WTC11 (cell line): Measurements from ENCODE around the gene INO80D. TPM values are rescaled to one million over a fixed set of nuclear protein-coding genes. Genes with fewer than 3 reads are reported as not detected.

Experiments used
- ATAC-seq: fragments of 200-7000 bp; cut with Tn5 transposase; 2 replicates; pipeline ENCODE4 v1.10.0; 2021; ENCODE audit warnings: mild to moderate bottlenecking, moderate library complexity
- CTCF ChIA-PET: fragments of 300-600 bp; sonication (Branson Sonifier 250); formaldehyde crosslinking; loops from one replicate; lab custom pipeline; 2021; ENCODE audit warnings: antibody characterized with exemption; lab: Charles Lee
- POLR2A ChIA-PET: fragments of 350-600 bp; sonication (Branson Sonifier 250); formaldehyde crosslinking; loops from one replicate; lab custom pipeline; 2021; ENCODE audit warnings: antibody characterized with exemption; lab: Charles Lee
- DNase-seq: peaks from one replicate; pipeline ENCODE4 v3.0.0; 2021; ENCODE audit warnings: low spot score
- H3K27ac Mint-ChIP-seq: 2 replicates; pipeline ENCODE4 v1.8.0; 2021; ENCODE audit warnings: mixed read lengths
- H3K27me3 Mint-ChIP-seq: 2 replicates; pipeline ENCODE4 v1.8.0; 2021; ENCODE audit warnings: low read depth, mild to moderate bottlenecking, moderate library complexity, mixed read lengths
- H3K36me3 Mint-ChIP-seq: 2 replicates; pipeline ENCODE4 v1.8.0; 2021; ENCODE audit warnings: mixed read lengths
- H3K4me1 Mint-ChIP-seq: 2 replicates; pipeline ENCODE4 v1.8.0; 2022; ENCODE audit warnings: mixed read lengths
- H3K4me3 Mint-ChIP-seq: 2 replicates; pipeline ENCODE4 v1.8.0; 2021; ENCODE audit warnings: mild to moderate bottlenecking, moderate library complexity, mixed read lengths
- H3K9me3 Mint-ChIP-seq: 2 replicates; pipeline ENCODE4 v1.8.0; 2021; ENCODE audit warnings: mixed read lengths
- ATF1 ChIP-seq: sonication (generic); formaldehyde crosslinking; IDR thresholded peaks from 2 replicates; pipeline ENCODE4 v1.8.1; 2023; ENCODE audit warnings: mild to moderate bottlenecking, moderate library complexity, missing genetic modification reagents
- ELF4 ChIP-seq: sonication (generic); formaldehyde crosslinking; IDR thresholded peaks from 2 replicates; pipeline ENCODE4 v1.8.1; 2022; ENCODE audit warnings: low read depth, mild to moderate bottlenecking, moderate library complexity, missing genetic modification reagents
- EMX1 ChIP-seq: fragments of 250-450 bp; sonication (Bioruptor Pico); IDR thresholded peaks from 2 replicates; pipeline ENCODE4 v1.8.0; 2021; ENCODE audit warnings: mild to moderate bottlenecking
- ESRRA ChIP-seq: sonication (generic); formaldehyde crosslinking; IDR thresholded peaks from 2 replicates; pipeline ENCODE4 v1.8.1; 2022; ENCODE audit warnings: mild to moderate bottlenecking, missing genetic modification reagents, borderline replicate concordance
- IRF2 ChIP-seq: sonication (generic); formaldehyde crosslinking; IDR thresholded peaks from 2 replicates; pipeline ENCODE4 v1.8.0; 2022; ENCODE audit warnings: low read depth, missing genetic modification reagents, borderline replicate concordance
- JAZF1 ChIP-seq: fragments of 250-450 bp; sonication (Bioruptor Pico); IDR thresholded peaks from 2 replicates; pipeline ENCODE4 v1.9.0; 2021; ENCODE audit warnings: moderate library complexity, mild to moderate bottlenecking, inconsistent platforms
- JUN ChIP-seq: sonication (generic); formaldehyde crosslinking; IDR thresholded peaks from 2 replicates; pipeline ENCODE4 v1.8.0; 2023; ENCODE audit warnings: mild to moderate bottlenecking, missing genetic modification reagents
- MLX ChIP-seq: sonication (generic); formaldehyde crosslinking; IDR thresholded peaks from 2 replicates; pipeline ENCODE4 v1.8.1; 2023; ENCODE audit warnings: mild to moderate bottlenecking, missing genetic modification reagents, moderate library complexity
- MXD4 ChIP-seq: fragments of 250-450 bp; sonication (Bioruptor Pico); IDR thresholded peaks from 2 replicates; pipeline ENCODE4 v1.8.0; 2021; ENCODE audit warnings: mild to moderate bottlenecking, moderate library complexity, borderline replicate concordance
- NFYB ChIP-seq: sonication (generic); formaldehyde crosslinking; conservative IDR thresholded peaks from 2 replicates; pipeline ENCODE4 v1.8.0; 2022; ENCODE audit warnings: low read depth, missing genetic modification reagents
- NR1H2 ChIP-seq: sonication (generic); formaldehyde crosslinking; IDR thresholded peaks from 2 replicates; pipeline ENCODE4 v1.9.0; 2021; ENCODE audit warnings: mild to moderate bottlenecking, moderate library complexity, missing genetic modification reagents
- NR3C1 ChIP-seq: sonication (generic); formaldehyde crosslinking; conservative IDR thresholded peaks from 2 replicates; pipeline ENCODE4 v1.8.1; 2023; ENCODE audit warnings: low read depth, mild to moderate bottlenecking, missing genetic modification reagents
- PRRX2 ChIP-seq: fragments of 250-450 bp; sonication (Bioruptor Pico); IDR thresholded peaks from 2 replicates; pipeline ENCODE4 v1.8.0; 2021; ENCODE audit warnings: mild to moderate bottlenecking
- SMAD3 ChIP-seq: sonication (generic); formaldehyde crosslinking; IDR thresholded peaks from 2 replicates; pipeline ENCODE4 v1.8.0; 2022; ENCODE audit warnings: missing genetic modification reagents, mild to moderate bottlenecking, borderline replicate concordance
- SOX15 ChIP-seq: fragments of 250-450 bp; sonication (Bioruptor Pico); IDR thresholded peaks from 2 replicates; pipeline ENCODE4 v1.9.0; 2021; ENCODE audit warnings: mild to moderate bottlenecking
- TEAD1 ChIP-seq: sonication (generic); formaldehyde crosslinking; IDR thresholded peaks from 2 replicates; pipeline ENCODE4 v1.8.0; 2022; ENCODE audit warnings: mild to moderate bottlenecking, missing genetic modification reagents
- ZNF416 ChIP-seq: fragments of 250-450 bp; sonication (Bioruptor Pico); IDR thresholded peaks from 2 replicates; pipeline ENCODE4 v1.9.0; 2021; ENCODE audit warnings: mild to moderate bottlenecking, inconsistent platforms
- total RNA-seq: library from RNA; stranded (reverse); gene quantifications from 3 replicates; pipeline ENCODE4 v1.2.3, GENCODE V29; 2021
- TF ChIP-seq, protein P1 (sequence below): sonication (generic); formaldehyde crosslinking; conservative IDR thresholded peaks from 2 replicates; pipeline ENCODE4 v1.8.1; 2023; ENCODE audit warnings: mild to moderate bottlenecking, low read depth, missing genetic modification reagents, moderate library complexity
- TF ChIP-seq, protein P2 (sequence below): sonication (generic); formaldehyde crosslinking; IDR thresholded peaks from 2 replicates; pipeline ENCODE4 v1.8.0; 2023; ENCODE audit warnings: mild to moderate bottlenecking, missing genetic modification reagents
- TF ChIP-seq, protein P3 (sequence below): fragments of 250-450 bp; sonication (Bioruptor Pico); IDR thresholded peaks from 2 replicates; pipeline ENCODE4 v1.9.0; 2021; ENCODE audit warnings: moderate library complexity, mild to moderate bottlenecking, inconsistent platforms, borderline replicate concordance

Gene INO80D
- total RNA-seq, 1 experiment from 2014 or later = 30.9 TPM

GRCh38 chr2:206112846-206113547 lies 27.0 kb upstream of the INO80D start:
- Mint-ChIP-seq H3K27ac (no peak overlapping the region), H3K9me3 (peaks cover 15% of the 10 kb centered on the region), H3K4me1 (no peaks in the 10 kb centered on the region), H3K4me3 (no peak overlapping the region), H3K36me3 (peaks cover 26% of the 10 kb centered on the region), H3K27me3 (no peaks in the 10 kb centered on the region)
- ChIA-PET CTCF (interaction anchor here (2.2 kb wide), 1 partner anchor 109 kb away, joined by 6 read pairs; no protein-coding TSS in a partner anchor), POLR2A (no interaction called here)
- TF ChIP-seq JUN (CRISPR knock-in tag) = no peak
- no peak for TF ChIP-seq JAZF1 (CRISPR knock-in tag)
- no peak for TF ChIP-seq NR3C1 (CRISPR knock-in tag)
- no peak for TF ChIP-seq IRF2 (CRISPR knock-in tag)
- TF ChIP-seq, protein P1, sequence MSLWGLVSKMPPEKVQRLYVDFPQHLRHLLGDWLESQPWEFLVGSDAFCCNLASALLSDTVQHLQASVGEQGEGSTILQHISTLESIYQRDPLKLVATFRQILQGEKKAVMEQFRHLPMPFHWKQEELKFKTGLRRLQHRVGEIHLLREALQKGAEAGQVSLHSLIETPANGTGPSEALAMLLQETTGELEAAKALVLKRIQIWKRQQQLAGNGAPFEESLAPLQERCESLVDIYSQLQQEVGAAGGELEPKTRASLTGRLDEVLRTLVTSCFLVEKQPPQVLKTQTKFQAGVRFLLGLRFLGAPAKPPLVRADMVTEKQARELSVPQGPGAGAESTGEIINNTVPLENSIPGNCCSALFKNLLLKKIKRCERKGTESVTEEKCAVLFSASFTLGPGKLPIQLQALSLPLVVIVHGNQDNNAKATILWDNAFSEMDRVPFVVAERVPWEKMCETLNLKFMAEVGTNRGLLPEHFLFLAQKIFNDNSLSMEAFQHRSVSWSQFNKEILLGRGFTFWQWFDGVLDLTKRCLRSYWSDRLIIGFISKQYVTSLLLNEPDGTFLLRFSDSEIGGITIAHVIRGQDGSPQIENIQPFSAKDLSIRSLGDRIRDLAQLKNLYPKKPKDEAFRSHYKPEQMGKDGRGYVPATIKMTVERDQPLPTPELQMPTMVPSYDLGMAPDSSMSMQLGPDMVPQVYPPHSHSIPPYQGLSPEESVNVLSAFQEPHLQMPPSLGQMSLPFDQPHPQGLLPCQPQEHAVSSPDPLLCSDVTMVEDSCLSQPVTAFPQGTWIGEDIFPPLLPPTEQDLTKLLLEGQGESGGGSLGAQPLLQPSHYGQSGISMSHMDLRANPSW (CRISPR knock-in tag) = no peak
- TF ChIP-seq, protein P2, sequence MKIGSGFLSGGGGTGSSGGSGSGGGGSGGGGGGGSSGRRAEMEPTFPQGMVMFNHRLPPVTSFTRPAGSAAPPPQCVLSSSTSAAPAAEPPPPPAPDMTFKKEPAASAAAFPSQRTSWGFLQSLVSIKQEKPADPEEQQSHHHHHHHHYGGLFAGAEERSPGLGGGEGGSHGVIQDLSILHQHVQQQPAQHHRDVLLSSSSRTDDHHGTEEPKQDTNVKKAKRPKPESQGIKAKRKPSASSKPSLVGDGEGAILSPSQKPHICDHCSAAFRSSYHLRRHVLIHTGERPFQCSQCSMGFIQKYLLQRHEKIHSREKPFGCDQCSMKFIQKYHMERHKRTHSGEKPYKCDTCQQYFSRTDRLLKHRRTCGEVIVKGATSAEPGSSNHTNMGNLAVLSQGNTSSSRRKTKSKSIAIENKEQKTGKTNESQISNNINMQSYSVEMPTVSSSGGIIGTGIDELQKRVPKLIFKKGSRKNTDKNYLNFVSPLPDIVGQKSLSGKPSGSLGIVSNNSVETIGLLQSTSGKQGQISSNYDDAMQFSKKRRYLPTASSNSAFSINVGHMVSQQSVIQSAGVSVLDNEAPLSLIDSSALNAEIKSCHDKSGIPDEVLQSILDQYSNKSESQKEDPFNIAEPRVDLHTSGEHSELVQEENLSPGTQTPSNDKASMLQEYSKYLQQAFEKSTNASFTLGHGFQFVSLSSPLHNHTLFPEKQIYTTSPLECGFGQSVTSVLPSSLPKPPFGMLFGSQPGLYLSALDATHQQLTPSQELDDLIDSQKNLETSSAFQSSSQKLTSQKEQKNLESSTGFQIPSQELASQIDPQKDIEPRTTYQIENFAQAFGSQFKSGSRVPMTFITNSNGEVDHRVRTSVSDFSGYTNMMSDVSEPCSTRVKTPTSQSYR = no peak
- no peak for TF ChIP-seq ELF4
- no peak for TF ChIP-seq ATF1 (CRISPR knock-in tag)
- TF ChIP-seq, protein P3, sequence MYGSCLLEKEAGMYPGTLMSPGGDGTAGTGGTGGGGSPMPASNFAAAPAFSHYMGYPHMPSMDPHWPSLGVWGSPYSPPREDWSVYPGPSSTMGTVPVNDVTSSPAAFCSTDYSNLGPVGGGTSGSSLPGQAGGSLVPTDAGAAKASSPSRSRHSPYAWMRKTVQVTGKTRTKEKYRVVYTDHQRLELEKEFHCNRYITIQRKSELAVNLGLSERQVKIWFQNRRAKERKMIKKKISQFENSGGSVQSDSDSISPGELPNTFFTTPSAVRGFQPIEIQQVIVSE (CRISPR knock-in tag) = no peak
- TF ChIP-seq SMAD3 (CRISPR knock-in tag) = no peak
- no peak for TF ChIP-seq NR1H2 (CRISPR knock-in tag)
- no peak for TF ChIP-seq ESRRA
- DNase-seq = no peak
- no peak for ATAC-seq

- no peak for ATAC-seq
- Mint-ChIP-seq H3K27ac (no peak overlapping the region), H3K36me3 (peaks cover 26% of the 10 kb centered on the region), H3K4me3 (no peak overlapping the region), H3K27me3 (no peaks in the 10 kb centered on the region), H3K9me3 (peaks cover 15% of the 10 kb centered on the region), H3K4me1 (no peaks in the 10 kb centered on the region)
- POLR2A ChIA-PET = no interaction called here
- CTCF ChIA-PET = interaction anchor here (2.2 kb wide), 1 partner anchor 108 kb away, joined by 6 read pairs; no protein-coding TSS in a partner anchor
- no peak for DNase-seq
- TF ChIP-seq EMX1 (CRISPR knock-in tag) = no peak
- TF ChIP-seq SOX15 (CRISPR knock-in tag) = no peak
- no peak for TF ChIP-seq NFYB (CRISPR knock-in tag)
Measured at GRCh38 chr2:206112108-206112507, 26.1 kb upstream of the INO80D start.

- TF ChIP-seq PRRX2 (CRISPR knock-in tag) = no peak
- TF ChIP-seq TEAD1 (CRISPR knock-in tag) = no peak
- TF ChIP-seq MLX (CRISPR knock-in tag) = no peak
- TF ChIP-seq ELF4 = no peak
- no peak for TF ChIP-seq MXD4 (CRISPR knock-in tag)
- TF ChIP-seq ZNF416 (CRISPR knock-in tag) = no peak
- peaks cover 8% of the 10 kb centered on the region for H3K36me3 Mint-ChIP-seq
- no peak overlapping the region for H3K27ac Mint-ChIP-seq
- no peak overlapping the region for H3K4me3 Mint-ChIP-seq
- no peaks in the 10 kb centered on the region for H3K27me3 Mint-ChIP-seq
- POLR2A ChIA-PET = interaction anchor here (0.6 to 0.7 kb wide), 2 partner anchors 110 to 1245 kb away, joined by 3 to 4 read pairs; no protein-coding TSS in a partner anchor
- CTCF ChIA-PET = interaction anchor here (0.6 kb wide), 1 partner anchor 983 kb away, joined by 3 read pairs; no protein-coding TSS in a partner anchor
- no peak for ATAC-seq
- DNase-seq = no peak
- no peaks in the 10 kb centered on the region for H3K4me1 Mint-ChIP-seq
- peaks cover 5% of the 10 kb centered on the region for H3K9me3 Mint-ChIP-seq
Measured at GRCh38 chr2:206108713-206109112, 22.7 kb upstream of the INO80D start.
